Large intestine (tissue), 3 donors: ENCODE measurements around the gene RBM15B. TPM values are rescaled to one million over a fixed set of nuclear protein-coding genes. Genes with fewer than 3 reads are reported as not detected.
"Not testable (repeated sequence)": the region's sequence is repeated elsewhere in the genome, so short reads cannot be mapped to it uniquely, and the experiment has no call there.

ENCODE experiments used
- DNase-seq, 2 donors: peaks; one replicate each; pipeline versions ENCODE4 v3.0.0 to v3.0.0-alpha.2; 2013
- H3K27ac ChIP-seq: one replicate; pipeline ENCODE4 v1.5.1; 2013; ENCODE audit warnings: low read length
- H3K27me3 ChIP-seq: 2 replicates; pipeline ENCODE4 v1.6.1; 2013; ENCODE audit warnings: low read length; ENCODE audit not compliant: control insufficient read depth, insufficient read depth
- H3K36me3 ChIP-seq: 2 replicates; pipeline ENCODE4 v1.6.1; 2013; ENCODE audit warnings: low read length; ENCODE audit not compliant: control insufficient read depth, insufficient read depth
- H3K4me1 ChIP-seq: one replicate; pipeline ENCODE4 v1.6.1; 2013; ENCODE audit warnings: low read length; ENCODE audit not compliant: control insufficient read depth, insufficient read depth
- H3K4me3 ChIP-seq: one replicate; pipeline ENCODE4 v1.5.1; 2013; ENCODE audit warnings: low read length
- H3K9me3 ChIP-seq: one replicate; pipeline ENCODE4 v1.6.1; 2013; ENCODE audit warnings: mild to moderate bottlenecking, low read depth, low read length, moderate library complexity; ENCODE audit not compliant: control insufficient read depth
- WGBS: methylation state at CpG from one replicate; pipeline ENCODE4 v1.1.5; 2013; ENCODE audit warnings: low lambda C conversion rate; ENCODE audit not compliant: insufficient coverage; 5-methylcytosine and 5-hydroxymethylcytosine counted together
- polyA plus RNA-seq: library from polyadenylated mRNA; unstranded; fragments of 120-200 nt; gene quantifications from one replicate; pipeline ENCODE4 v1.2.1, GENCODE V29; 2013

RBM15B gene
- polyA plus RNA-seq, 1 donor, result 23.5 TPM

GRCh38 chr3:51384055-51384725 lies 6.9 kb upstream of the RBM15B start:
- Histone ChIP-seq H3K27me3 (no peaks in the 10 kb centered on the region), H3K4me3 (peak overlapping the region; percentile 87), H3K4me1 (peaks cover 37% of the 10 kb centered on the region), H3K27ac (peak overlapping the region; percentile 83), H3K9me3 (no peaks in the 10 kb centered on the region), H3K36me3 (peaks cover 24% of the 10 kb centered on the region)
- no CpG with 5 or more reads among the region's 29 CpGs for WGBS
- DNase-seq, result no peak

DNA sequence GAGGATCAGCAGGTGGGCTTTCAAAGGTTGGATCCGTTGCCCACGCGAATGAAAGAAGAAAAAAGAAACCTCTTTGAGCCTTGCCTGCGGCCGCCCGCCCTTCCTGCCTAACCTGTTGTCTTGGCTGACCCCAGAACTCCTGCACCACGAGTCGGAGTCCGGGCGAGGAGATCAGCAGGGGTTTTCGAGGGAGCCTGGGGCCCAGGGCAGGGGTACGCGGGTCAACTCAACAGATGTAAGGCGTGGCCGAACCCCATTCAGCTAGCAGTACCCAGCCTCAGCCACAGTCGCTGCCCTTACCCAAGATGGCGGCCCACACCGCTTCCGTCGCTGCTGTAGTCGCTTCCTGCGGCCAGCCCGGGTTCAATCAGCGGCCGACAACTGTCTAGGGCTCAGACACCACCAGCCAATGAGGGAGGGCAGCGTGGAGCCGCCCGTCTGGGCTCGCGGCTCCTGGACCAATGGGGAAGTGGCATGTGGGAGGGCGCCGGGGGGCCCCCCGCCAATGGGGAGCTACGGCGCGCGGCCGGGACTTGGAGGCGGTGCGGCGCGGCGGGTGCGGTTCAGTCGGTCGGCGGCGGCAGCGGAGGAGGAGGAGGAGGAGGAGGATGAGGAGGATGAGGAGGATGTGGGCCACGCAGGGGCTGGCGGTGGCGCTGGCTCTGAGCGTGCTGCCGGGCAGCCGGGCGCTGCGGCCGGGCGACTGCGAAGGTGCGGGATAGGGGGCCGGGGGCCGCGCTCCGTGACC lies 6.2 kb upstream of the RBM15B start, which contains the start of gene MANF:
Gene MANF, plus strand, starts transcription at position 566 of the 748 bp plus-strand sequence. Its CDS starts 52 bp downstream, at position 618.
- Histone ChIP-seq H3K36me3 (peaks cover 31% of the 10 kb centered on the region), H3K27ac (peak within 1 kb of the TSS; percentile 83), H3K9me3 (no peaks in the 10 kb centered on the region), H3K27me3 (no peaks in the 10 kb centered on the region), H3K4me3 (peak within 1 kb of the TSS; percentile 87), H3K4me1 (peaks cover 41% of the 10 kb centered on the region)
- DNase-seq, result peak; percentile 99 to 100
- WGBS, result no CpG with 5 or more reads among the region's 65 CpGs

GRCh38 chr3:51385621-51386091 lies 5.4 kb upstream of the RBM15B start:
- WGBS, result 0% methylated on average over 1 of the region's 18 CpGs
- no peak for DNase-seq
- peaks cover 36% of the 10 kb centered on the region for H3K36me3 ChIP-seq

DNA sequence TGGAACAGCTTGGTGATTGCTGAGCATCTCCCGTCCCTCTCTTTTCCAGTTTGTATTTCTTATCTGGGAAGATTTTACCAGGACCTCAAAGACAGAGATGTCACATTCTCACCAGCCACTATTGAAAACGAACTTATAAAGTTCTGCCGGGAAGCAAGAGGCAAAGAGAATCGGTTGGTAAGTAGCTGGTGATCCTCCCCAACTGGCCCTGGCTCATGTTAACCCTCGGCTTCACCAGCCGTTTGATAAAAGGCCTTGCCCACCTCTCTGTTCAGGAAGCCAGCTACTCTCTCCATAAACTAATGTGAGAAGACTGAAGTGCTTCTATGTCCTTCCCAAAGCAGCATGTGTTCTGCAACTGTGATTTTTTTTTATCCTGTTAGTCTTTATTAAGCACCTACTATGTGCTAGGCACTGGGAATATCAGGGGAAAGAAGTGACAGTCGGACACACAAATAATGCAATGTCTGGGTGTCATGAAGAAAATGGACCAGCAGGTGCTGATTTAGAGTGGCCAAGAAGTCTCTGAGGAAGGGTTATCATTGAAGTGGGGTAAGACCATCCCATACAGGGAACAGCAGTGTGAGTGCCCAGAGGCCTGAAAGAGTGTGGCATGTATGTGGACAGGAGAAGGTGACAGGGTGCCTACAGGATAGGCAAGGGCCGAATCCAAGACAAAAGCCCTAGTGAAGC lies 4.8 kb upstream of the RBM15B start:
- Histone ChIP-seq H3K4me1 (peaks cover 49% of the 10 kb centered on the region), H3K9me3 (no peaks in the 10 kb centered on the region), H3K27ac (no peak overlapping the region), H3K4me3 (peak overlapping the region; percentile 57), H3K27me3 (no peaks in the 10 kb centered on the region), H3K36me3 (peaks cover 36% of the 10 kb centered on the region)
- no peak for DNase-seq
- WGBS, result 100% methylated on average over 1 of the region's 8 CpGs

More at GRCh38 chr3:51385621-51386091, 5.4 kb upstream of the RBM15B start:
- peaks cover 47% of the 10 kb centered on the region for H3K4me1 ChIP-seq
- H3K4me3 ChIP-seq, result peak overlapping the region; percentile 57
- peak overlapping the region; percentile 25 for H3K27ac ChIP-seq
- H3K27me3 ChIP-seq, result no peaks in the 10 kb centered on the region
- no peaks in the 10 kb centered on the region for H3K9me3 ChIP-seq

DNA sequence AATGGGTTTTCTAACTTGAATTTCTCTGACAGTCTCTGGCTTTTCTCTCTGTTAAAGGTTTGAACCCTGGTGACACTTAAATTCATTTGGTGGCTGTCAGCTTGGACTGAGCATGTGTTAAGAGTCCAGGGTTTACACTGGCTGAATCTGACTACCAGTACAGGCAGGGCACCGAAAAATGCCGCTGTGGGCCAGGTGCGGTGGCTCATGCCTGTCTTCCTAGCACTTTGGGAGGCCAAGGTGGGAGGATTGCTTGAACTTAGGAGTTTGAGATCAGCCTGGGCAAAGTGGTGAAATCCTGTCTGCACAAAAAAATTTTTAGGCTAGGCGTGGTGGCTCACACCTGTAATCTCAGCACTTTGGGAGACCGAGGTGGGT lies 4.2 kb upstream of the RBM15B start:
- Histone ChIP-seq H3K36me3 (peaks cover 36% of the 10 kb centered on the region), H3K9me3 (no peaks in the 10 kb centered on the region), H3K4me1 (peaks cover 49% of the 10 kb centered on the region), H3K27ac (no peak overlapping the region), H3K4me3 (no peak overlapping the region), H3K27me3 (no peaks in the 10 kb centered on the region)
- no peak for DNase-seq
- no CpG with 5 or more reads among the region's 5 CpGs for WGBS

DNA sequence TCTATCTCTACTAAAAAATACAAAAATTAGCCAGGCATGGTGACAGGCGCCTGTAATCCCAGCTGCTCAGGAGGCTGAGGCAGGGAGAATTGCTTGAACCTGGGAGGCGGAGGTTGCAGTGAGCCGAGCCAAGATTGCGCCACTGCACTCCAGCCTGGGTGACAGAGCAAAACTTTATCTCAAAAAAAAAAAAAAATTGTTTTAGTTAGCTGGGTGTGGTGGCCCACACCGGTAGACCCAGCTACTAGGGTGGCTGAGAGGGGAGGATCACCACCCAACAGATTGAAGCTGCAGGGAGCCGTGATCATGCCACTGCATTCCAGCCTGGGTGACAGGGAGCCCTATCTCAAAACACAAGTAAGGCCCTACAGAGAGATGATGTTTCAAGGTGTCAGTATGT lies 3.8 kb upstream of the RBM15B start:
- H3K4me1 ChIP-seq, result peaks cover 51% of the 10 kb centered on the region
- not testable (repeated sequence) for H3K9me3 ChIP-seq, H3K4me3 ChIP-seq, H3K27ac ChIP-seq, DNase-seq, H3K27me3 ChIP-seq
- no CpG with 5 or more reads among the region's 6 CpGs for WGBS
- peaks cover 37% of the 10 kb centered on the region for H3K36me3 ChIP-seq

DNA sequence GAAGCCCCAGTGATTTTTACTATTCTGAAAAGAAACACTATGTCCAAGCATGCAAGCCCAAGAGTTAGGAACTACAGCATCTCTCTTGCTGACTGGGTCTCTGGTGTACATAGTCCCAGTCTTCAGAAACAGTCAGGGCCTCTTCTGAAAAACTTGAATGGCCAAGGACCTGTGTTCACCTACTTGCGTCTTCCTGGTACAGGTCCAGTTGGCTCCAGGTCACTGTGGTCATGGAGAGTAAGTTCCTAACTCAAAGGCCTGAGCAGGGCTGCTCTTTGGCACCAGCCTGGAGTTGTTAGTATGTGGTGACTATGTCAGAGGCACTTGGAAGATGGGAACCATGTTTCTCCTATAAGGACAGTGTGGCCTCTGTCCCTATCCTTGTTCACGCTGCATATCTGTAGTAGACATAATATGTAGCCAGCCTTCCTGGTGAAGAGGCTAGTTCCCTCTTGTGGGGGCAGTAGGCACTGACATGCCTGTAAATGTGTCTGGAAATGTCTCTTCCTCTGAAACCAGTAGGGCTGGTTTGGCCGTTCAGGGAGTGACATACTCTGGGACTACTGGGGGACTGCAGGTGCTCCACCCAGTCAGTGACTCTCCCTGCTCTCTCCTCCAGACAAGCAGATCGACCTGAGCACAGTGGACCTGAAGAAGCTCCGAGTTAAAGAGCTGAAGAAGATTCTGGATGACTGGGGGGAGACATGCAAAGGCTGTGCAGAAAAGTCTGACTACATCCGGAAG lies 2.6 kb upstream of the RBM15B start:
- peak; percentile 68 to 84 for DNase-seq
- WGBS, result 83% methylated on average over 1 of the region's 6 CpGs
- no peak overlapping the region for H3K4me3 ChIP-seq
- H3K4me1 ChIP-seq, result peaks cover 53% of the 10 kb centered on the region
- H3K9me3 ChIP-seq, result peaks cover 14% of the 10 kb centered on the region
- no peaks in the 10 kb centered on the region for H3K27me3 ChIP-seq
- peaks cover 49% of the 10 kb centered on the region for H3K36me3 ChIP-seq
- peak overlapping the region; percentile 57 for H3K27ac ChIP-seq

DNA sequence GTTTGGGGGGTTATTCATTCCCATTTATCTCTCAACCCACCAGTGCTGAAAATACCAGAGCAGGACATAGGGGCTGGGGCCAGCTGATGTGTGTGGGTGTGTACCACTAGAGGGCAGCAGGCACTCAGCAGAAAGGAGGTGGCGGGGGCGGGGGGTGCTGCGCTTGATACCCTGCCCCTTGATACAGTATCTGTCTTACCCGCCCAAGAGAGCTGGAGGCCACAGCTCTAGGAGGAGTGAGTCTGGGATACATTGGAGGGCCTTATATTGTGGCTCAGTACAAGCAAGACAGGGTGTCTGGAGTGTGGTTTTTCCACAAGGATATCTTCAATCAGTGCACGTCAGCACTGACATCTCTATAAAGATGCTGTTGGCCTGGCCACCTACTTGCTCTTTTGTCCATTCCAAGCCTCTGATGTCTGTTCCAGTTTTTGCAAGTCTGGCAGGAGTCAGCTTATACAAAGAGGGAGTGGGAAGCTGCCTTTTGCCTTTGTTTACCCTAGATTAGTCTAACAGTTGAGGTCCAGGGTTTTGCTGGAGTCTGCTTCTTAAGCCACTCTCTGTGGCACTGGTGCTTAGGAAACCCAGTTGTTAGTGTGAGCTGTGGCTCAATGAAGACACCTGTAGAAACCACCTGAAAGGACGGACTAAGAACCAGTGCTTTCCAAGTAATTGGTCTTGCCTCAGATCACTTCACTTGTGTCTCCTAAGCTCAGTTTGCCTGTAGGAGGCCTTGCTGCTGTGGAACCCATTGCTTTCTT lies 1.5 kb upstream of the RBM15B start:
- no peak overlapping the region for H3K4me3 ChIP-seq
- no peaks in the 10 kb centered on the region for H3K27me3 ChIP-seq
- peaks cover 18% of the 10 kb centered on the region for H3K9me3 ChIP-seq
- DNase-seq, result no peak
- H3K27ac ChIP-seq, result no peak overlapping the region
- WGBS, result no CpG with 5 or more reads among the region's 6 CpGs
- peaks cover 49% of the 10 kb centered on the region for H3K4me1 ChIP-seq
- H3K36me3 ChIP-seq, result peaks cover 60% of the 10 kb centered on the region

DNA sequence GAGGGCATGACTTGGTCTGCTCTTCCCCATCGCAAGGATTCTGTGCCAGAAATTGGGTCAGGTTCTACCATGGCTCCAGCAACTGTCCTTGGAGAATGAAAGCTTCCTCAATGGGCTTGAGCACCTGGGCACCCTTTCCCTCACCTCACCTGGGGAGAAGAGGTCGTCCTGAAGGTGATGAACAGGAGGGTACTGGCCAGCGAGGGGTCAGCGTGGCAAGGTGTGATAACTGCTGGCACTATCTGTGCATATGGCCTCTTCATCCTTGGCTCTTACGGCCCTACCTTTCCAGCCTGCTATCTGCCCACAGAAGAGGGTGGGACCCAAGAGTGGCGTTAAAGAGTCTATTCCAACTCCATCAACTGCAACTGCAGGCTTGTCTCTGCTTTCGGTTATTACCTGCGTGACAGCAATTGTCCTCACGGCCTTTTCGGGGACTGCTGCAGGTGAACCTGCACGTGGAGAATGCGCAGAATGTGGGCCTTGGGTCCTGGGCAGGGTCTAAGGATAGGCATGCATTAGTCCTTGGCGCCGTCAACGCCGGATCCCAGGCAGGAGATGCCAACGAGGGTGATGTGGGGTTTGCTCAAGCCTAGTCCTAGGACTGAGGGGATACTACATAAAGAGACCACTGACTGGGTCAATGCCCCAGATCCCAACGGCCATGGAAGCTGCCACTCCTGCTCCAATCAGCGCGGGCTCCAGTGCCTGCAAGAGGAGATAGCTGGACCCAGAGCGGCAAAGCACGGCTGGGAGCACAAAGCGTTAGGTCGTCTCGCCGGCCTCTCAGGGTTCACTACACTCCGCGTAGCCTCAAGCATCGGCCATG lies 625 bp upstream of the RBM15B start:
- DNase-seq, result no peak
- no CpG with 5 or more reads among the region's 29 CpGs for WGBS
- Histone ChIP-seq H3K9me3 (peaks cover 18% of the 10 kb centered on the region), H3K4me1 (peaks cover 49% of the 10 kb centered on the region), H3K4me3 (peak overlapping the region; percentile 40), H3K36me3 (peaks cover 68% of the 10 kb centered on the region), H3K27me3 (no peaks in the 10 kb centered on the region), H3K27ac (peak overlapping the region; percentile 50)
